WTC11 (cell line): ENCODE data around the gene XRCC1. TPM values are rescaled to one million over a fixed set of nuclear protein-coding genes. Genes with fewer than 3 reads are reported as not detected.

ENCODE experiments used
- total RNA-seq: library from RNA; stranded (reverse); gene quantifications from 3 replicates; pipeline ENCODE4 v1.2.3, GENCODE V29; 2021

Gene XRCC1
- total RNA-seq, 1 experiment from 2014 or later = 48.3 TPM

Other genes starting within 250 kb of the XRCC1 start
- gene CD177, start 221.8 kb downstream of the XRCC1 start, total RNA-seq = 2.0 to 4.5 TPM (median 2.0 TPM) in 3 replicates
- gene TEX101, start 160.6 kb downstream of the XRCC1 start, total RNA-seq = not detected in 3 replicates
- gene LYPD3, start 109.9 kb downstream of the XRCC1 start, total RNA-seq = 2.7 to 3.8 TPM (median 3.1 TPM) in 3 replicates
- gene PHLDB3, start 70.8 kb downstream of the XRCC1 start, total RNA-seq = 14.6 to 15.6 TPM (median 14.8 TPM) in 3 replicates
- gene ETHE1, start 48.3 kb downstream of the XRCC1 start, total RNA-seq = 19.0 to 23.5 TPM (median 21.2 TPM) in 3 replicates
- gene ZNF575, start 42.3 kb downstream of the XRCC1 start, total RNA-seq = 0.13 to 0.25 TPM in 2 of 3 replicates, not detected in the other
- 6.4 to 11.3 TPM (median 10.6 TPM) in 3 replicates for gene PINLYP, start 274 bp upstream of the XRCC1 start, total RNA-seq
- 33.6 to 38.1 TPM (median 35.5 TPM) in 3 replicates for gene IRGQ, start 20.6 kb upstream of the XRCC1 start, total RNA-seq
- 15.9 to 18.5 TPM (median 16.5 TPM) in 3 replicates for gene ZNF576, start 21.1 kb upstream of the XRCC1 start, total RNA-seq
- gene SRRM5, start 36.6 kb upstream of the XRCC1 start, total RNA-seq = 0.34 to 0.44 TPM (median 0.42 TPM) in 3 replicates
- gene ZNF428, start 44.1 kb upstream of the XRCC1 start, total RNA-seq = 19.2 to 20.1 TPM (median 20.0 TPM) in 3 replicates
- gene CADM4, start 64.3 kb upstream of the XRCC1 start, total RNA-seq = 12.2 to 13.3 TPM (median 12.4 TPM) in 3 replicates
- 10.5 to 14.4 TPM (median 13.5 TPM) in 3 replicates for gene PLAUR, start 94.6 kb upstream of the XRCC1 start, total RNA-seq
- not detected in 3 replicates for gene IRGC, start 140.5 kb upstream of the XRCC1 start, total RNA-seq
- 25.7 to 39.6 TPM (median 34.3 TPM) in 3 replicates for gene SMG9, start 179.4 kb upstream of the XRCC1 start, total RNA-seq
- 0.76 to 1.1 TPM (median 0.98 TPM) in 3 replicates for gene KCNN4, start 205.4 kb upstream of the XRCC1 start, total RNA-seq
- 0.39 to 0.78 TPM (median 0.46 TPM) in 3 replicates for gene LYPD5, start 226.9 kb upstream of the XRCC1 start, total RNA-seq